ENCODE measurements around the gene SRP68. TPM values are rescaled to one million over a fixed set of nuclear protein-coding genes. Genes with fewer than 3 reads are reported as not detected.
A peak's percentile ranks its signal among the peaks of the same experiment; 100 is the strongest.

SRP68 gene
- total and polyA plus RNA-seq, 4 donors: 30.8 to 68.9 (median 57.0) TPM

DNA sequence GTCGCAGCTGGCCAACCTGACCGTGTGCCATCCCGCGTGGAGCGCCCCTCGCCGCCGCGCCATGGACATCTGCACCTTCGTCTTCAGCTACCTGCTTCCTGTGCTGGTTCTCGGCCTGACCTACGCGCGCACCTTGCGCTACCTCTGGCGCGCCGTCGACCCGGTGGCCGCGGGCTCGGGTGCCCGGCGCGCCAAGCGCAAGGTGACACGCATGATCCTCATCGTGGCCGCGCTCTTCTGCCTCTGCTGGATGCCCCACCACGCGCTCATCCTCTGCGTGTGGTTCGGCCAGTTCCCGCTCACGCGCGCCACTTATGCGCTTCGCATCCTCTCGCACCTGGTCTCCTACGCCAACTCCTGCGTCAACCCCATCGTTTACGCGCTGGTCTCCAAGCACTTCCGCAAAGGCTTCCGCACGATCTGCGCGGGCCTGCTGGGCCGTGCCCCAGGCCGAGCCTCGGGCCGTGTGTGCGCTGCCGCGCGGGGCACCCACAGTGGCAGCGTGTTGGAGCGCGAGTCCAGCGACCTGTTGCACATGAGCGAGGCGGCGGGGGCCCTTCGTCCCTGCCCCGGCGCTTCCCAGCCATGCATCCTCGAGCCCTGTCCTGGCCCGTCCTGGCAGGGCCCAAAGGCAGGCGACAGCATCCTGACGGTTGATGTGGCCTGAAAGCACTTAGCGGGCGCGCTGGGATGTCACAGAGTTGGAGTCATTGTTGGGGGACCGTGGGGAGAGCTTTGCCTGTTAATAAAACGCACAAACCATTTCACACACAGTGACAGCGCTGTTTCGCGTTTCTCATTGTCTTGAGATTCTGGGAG is 4.7 kb upstream of the SRP68 start:
- Histone ChIP-seq H3K27me3 (ENCODE audit: control insufficient read depth in 3 of 3, insufficient read depth in 3 of 3, low read length in 2 of 3) (peaks cover 4 to 58% (median 50%) of the 10 kb centered on the region in 3 donors), H3K4me3 (no peak overlapping the region), H3K36me3 (ENCODE audit: control insufficient read depth in 4 of 4, insufficient read depth in 4 of 4, low read length in 4 of 4) (peaks cover 0 to 2% (median 0%) of the 10 kb centered on the region in 4 donors), H3K9ac (ENCODE audit: insufficient read depth in 1 of 2, low read length in 2 of 2) (no peak overlapping the region), H3K4me1 (ENCODE audit: control insufficient read depth in 5 of 5, insufficient read depth in 5 of 5, low read length in 5 of 5) (peaks cover 0 to 37% (median 13%) of the 10 kb centered on the region in 5 donors), H3K27ac (ENCODE audit: low read depth in 1 of 2, low read length in 1 of 2) (no peak overlapping the region), H3K9me3 (ENCODE audit: control insufficient read depth in 4 of 4, insufficient read depth in 3 of 4, low read length in 3 of 4) (peaks cover 0 to 8% (median 0%) of the 10 kb centered on the region in 4 donors)
- TF ChIP-seq CTCF (IDR thresholded peaks at IDR 0.05; ENCODE audit: control extremely low read depth, extremely low read depth): no peak
- 4 to 5% methylated on average over 82 of the region's 82 CpGs for WGBS, 2 donors
- peak in 1 of 3 donors; percentile 37 for DNase-seq
- no peak for ATAC-seq (ENCODE audit: insufficient read depth, low FRiP score)

- Histone ChIP-seq H3K4me1 (ENCODE audit: control insufficient read depth in 5 of 5, insufficient read depth in 5 of 5, low read length in 5 of 5) (peaks cover 0 to 43% (median 13%) of the 10 kb centered on the region in 5 donors), H3K9ac (ENCODE audit: insufficient read depth in 1 of 2, low read length in 2 of 2) (no peak overlapping the region), H3K9me3 (ENCODE audit: control insufficient read depth in 4 of 4, insufficient read depth in 3 of 4, low read length in 3 of 4) (peaks cover 0 to 8% (median 0%) of the 10 kb centered on the region in 4 donors), H3K27me3 (ENCODE audit: control insufficient read depth in 3 of 3, insufficient read depth in 3 of 3, low read length in 2 of 3) (peaks cover 4 to 58% (median 50%) of the 10 kb centered on the region in 3 donors), H3K36me3 (ENCODE audit: control insufficient read depth in 4 of 4, insufficient read depth in 4 of 4, low read length in 4 of 4) (no peaks in the 10 kb centered on the region), H3K4me3 (no peak overlapping the region), H3K27ac (ENCODE audit: low read depth in 1 of 2, low read length in 1 of 2) (no peak overlapping the region)
- TF ChIP-seq CTCF (IDR thresholded peaks at IDR 0.05; ENCODE audit: control extremely low read depth, extremely low read depth): no peak
- DNase-seq (no peak), ATAC-seq (ENCODE audit: insufficient read depth, low FRiP score) (no peak)
- 5 to 7% methylated on average over 41 of the region's 41 CpGs for WGBS, 2 donors
Observed at GRCh38 chr17:76076146-76076764, 3.9 kb upstream of the SRP68 start.

DNA sequence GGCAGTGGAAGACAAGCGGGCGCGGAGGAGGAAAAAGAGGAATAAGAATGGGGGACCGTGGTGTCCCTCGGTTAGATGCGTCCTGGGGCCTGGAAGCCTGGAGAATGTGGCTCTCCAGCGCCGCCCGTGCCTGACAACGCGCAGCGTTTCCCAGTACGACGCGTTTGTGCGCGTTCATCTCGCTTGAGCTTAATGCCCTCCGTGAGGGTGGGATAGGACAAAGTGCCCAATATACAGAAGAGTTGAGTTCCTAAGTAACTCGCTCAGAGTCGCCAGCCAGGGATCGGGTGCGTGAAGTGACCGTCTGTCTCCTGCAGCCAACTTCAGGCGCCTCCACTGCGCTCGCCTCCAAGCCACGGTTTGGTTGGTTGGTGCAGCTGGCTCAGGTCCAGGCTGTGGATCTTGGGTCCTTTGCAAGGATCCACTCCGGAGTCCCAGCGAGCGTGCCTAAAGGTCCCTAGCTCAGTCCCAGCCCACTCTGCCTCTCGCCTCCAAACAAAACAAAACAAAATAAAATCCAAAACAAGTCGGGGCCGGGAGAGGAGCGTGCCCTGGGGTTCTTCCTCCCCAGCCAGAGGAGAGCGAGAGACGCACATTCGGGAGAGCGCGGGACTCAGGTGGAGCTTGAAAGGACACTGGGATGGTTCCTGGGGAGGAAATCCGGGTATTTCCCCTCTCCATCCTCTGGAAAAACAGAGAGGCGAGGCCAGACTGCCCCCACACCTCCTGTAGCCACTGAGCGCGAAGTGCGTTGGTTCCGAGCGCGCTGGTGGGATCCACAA is 3.2 kb upstream of the SRP68 start:
- H3K36me3 ChIP-seq (ENCODE audit: control insufficient read depth in 4 of 4, insufficient read depth in 4 of 4, low read length in 4 of 4): no peaks in the 10 kb centered on the region
- peaks cover 0 to 8% (median 0%) of the 10 kb centered on the region in 4 donors for H3K9me3 ChIP-seq (ENCODE audit: control insufficient read depth in 4 of 4, insufficient read depth in 3 of 4, low read length in 3 of 4)
- H3K9ac ChIP-seq (ENCODE audit: insufficient read depth in 1 of 2, low read length in 2 of 2): no peak overlapping the region
- H3K4me1 ChIP-seq (ENCODE audit: control insufficient read depth in 5 of 5, insufficient read depth in 5 of 5, low read length in 5 of 5): peaks cover 0 to 42% (median 15%) of the 10 kb centered on the region in 5 donors
- H3K27ac ChIP-seq (ENCODE audit: low read depth in 1 of 2, low read length in 1 of 2): no peak overlapping the region
- H3K4me3 ChIP-seq: no peak overlapping the region
- no peak for TF ChIP-seq CTCF (IDR thresholded peaks at IDR 0.05; ENCODE audit: control extremely low read depth, extremely low read depth)
- ATAC-seq (ENCODE audit: insufficient read depth, low FRiP score): no peak
- peak in 1 of 3 donors; percentile 21 for DNase-seq
- WGBS, 2 donors: 5 to 6% methylated on average over 48 of the region's 48 CpGs
- H3K27me3 ChIP-seq (ENCODE audit: control insufficient read depth in 3 of 3, insufficient read depth in 3 of 3, low read length in 2 of 3): peaks cover 4 to 58% (median 50%) of the 10 kb centered on the region in 3 donors

Measured in lung (tissue), 12 donors.